ENCODE data around the gene DYRK2. TPM values are rescaled to one million over a fixed set of nuclear protein-coding genes. Genes with fewer than 3 reads are reported as not detected.

DYRK2 gene
- total and polyA plus RNA-seq, 2 experiments from 2014 or later: 7.1 to 34.1 TPM

DNA sequence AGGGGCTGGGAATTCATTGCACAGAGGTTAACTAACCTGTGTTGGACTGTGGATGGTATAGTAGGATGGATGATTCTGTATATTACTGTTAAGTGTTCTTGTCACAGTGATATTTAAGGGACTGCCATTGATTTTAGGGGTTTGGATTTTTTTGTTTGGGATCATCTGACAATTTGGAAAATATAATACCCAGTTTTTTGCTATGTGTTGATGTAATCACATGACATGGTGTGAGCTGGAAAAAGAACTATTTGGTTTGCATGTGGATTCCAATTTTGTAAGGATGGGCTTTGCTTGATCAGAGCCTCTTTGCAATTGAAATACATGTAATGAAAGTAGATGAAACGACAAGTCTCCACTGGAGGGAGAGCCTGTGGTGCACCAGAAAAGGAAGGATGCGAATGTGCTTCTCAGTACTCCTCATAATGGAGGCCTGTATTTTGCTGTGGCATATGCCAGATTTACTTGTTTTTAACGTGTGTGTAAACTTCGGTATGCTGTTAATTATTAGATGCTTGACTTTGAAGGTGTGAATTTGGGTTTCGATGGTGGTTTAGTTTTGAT lies 2.7 kb downstream of the DYRK2 start:
- Histone ChIP-seq H3K4me1 (ENCODE audit: insufficient read depth) (peaks cover 37% of the 10 kb centered on the region), H3K27me3 (ENCODE audit: insufficient read depth) (peaks cover 6% of the 10 kb centered on the region; the same call in 1 of the 2 replicates), H3K27ac (ENCODE audit: low read depth) (no peak overlapping the region), H2AFZ (no peak overlapping the region), H3K4me2 (peak overlapping the region; percentile 79), H3K36me3 (ENCODE audit: insufficient read depth) (no peaks in the 10 kb centered on the region; the same call in none of the 2 replicates), H3F3A (replicated peaks; ENCODE audit: low read depth) (no peaks in the 10 kb centered on the region), H4K20me1 (replicated peaks; ENCODE audit: insufficient read depth) (peaks cover 43% of the 10 kb centered on the region), H3K9me2 (ENCODE audit: insufficient read depth) (no peaks in the 10 kb centered on the region), H3K4me3 (peak overlapping the region; percentile 89), H3K79me2 (replicated peaks; ENCODE audit: insufficient read depth) (peaks cover 70% of the 10 kb centered on the region)
- DNase-seq (ENCODE audit: low spot score) (peak; percentile 43), ATAC-seq (no peak)
- H3K27me3 Mint-ChIP-seq (ENCODE audit: insufficient read depth, low read depth, poor library complexity): peaks cover 15% of the 10 kb centered on the region
- no peak overlapping the region for H3K27ac Mint-ChIP-seq
- H3K9me3 Mint-ChIP-seq: peaks cover 5% of the 10 kb centered on the region; the same call in 2 of the 3 replicates
- peaks cover 44% of the 10 kb centered on the region for H3K36me3 Mint-ChIP-seq (ENCODE audit: low read depth)
- TF ChIP-seq, protein P1, sequence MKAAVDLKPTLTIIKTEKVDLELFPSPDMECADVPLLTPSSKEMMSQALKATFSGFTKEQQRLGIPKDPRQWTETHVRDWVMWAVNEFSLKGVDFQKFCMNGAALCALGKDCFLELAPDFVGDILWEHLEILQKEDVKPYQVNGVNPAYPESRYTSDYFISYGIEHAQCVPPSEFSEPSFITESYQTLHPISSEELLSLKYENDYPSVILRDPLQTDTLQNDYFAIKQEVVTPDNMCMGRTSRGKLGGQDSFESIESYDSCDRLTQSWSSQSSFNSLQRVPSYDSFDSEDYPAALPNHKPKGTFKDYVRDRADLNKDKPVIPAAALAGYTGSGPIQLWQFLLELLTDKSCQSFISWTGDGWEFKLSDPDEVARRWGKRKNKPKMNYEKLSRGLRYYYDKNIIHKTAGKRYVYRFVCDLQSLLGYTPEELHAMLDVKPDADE (IDR thresholded peaks at IDR 0.05): no peak
- TF ChIP-seq, protein P2, sequence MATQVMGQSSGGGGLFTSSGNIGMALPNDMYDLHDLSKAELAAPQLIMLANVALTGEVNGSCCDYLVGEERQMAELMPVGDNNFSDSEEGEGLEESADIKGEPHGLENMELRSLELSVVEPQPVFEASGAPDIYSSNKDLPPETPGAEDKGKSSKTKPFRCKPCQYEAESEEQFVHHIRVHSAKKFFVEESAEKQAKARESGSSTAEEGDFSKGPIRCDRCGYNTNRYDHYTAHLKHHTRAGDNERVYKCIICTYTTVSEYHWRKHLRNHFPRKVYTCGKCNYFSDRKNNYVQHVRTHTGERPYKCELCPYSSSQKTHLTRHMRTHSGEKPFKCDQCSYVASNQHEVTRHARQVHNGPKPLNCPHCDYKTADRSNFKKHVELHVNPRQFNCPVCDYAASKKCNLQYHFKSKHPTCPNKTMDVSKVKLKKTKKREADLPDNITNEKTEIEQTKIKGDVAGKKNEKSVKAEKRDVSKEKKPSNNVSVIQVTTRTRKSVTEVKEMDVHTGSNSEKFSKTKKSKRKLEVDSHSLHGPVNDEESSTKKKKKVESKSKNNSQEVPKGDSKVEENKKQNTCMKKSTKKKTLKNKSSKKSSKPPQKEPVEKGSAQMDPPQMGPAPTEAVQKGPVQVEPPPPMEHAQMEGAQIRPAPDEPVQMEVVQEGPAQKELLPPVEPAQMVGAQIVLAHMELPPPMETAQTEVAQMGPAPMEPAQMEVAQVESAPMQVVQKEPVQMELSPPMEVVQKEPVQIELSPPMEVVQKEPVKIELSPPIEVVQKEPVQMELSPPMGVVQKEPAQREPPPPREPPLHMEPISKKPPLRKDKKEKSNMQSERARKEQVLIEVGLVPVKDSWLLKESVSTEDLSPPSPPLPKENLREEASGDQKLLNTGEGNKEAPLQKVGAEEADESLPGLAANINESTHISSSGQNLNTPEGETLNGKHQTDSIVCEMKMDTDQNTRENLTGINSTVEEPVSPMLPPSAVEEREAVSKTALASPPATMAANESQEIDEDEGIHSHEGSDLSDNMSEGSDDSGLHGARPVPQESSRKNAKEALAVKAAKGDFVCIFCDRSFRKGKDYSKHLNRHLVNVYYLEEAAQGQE (IDR thresholded peaks at IDR 0.05; ENCODE audit: unreplicated experiment): no peak
- no peak for TF ChIP-seq ZNF114 (CRISPR knock-in tag; IDR thresholded peaks at IDR 0.05)
- TF ChIP-seq, protein P3, sequence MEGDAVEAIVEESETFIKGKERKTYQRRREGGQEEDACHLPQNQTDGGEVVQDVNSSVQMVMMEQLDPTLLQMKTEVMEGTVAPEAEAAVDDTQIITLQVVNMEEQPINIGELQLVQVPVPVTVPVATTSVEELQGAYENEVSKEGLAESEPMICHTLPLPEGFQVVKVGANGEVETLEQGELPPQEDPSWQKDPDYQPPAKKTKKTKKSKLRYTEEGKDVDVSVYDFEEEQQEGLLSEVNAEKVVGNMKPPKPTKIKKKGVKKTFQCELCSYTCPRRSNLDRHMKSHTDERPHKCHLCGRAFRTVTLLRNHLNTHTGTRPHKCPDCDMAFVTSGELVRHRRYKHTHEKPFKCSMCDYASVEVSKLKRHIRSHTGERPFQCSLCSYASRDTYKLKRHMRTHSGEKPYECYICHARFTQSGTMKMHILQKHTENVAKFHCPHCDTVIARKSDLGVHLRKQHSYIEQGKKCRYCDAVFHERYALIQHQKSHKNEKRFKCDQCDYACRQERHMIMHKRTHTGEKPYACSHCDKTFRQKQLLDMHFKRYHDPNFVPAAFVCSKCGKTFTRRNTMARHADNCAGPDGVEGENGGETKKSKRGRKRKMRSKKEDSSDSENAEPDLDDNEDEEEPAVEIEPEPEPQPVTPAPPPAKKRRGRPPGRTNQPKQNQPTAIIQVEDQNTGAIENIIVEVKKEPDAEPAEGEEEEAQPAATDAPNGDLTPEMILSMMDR (conservative IDR thresholded peaks at IDR 0.05; ENCODE audit: low read depth in 2 of 2): peak in 1 of 2 experiments; percentile 24; a peak in 2 of 4 replicates
- H3K4me3 Mint-ChIP-seq: peak overlapping the region; percentile 93
- peaks cover 53% of the 10 kb centered on the region for H3K4me1 Mint-ChIP-seq

DNA sequence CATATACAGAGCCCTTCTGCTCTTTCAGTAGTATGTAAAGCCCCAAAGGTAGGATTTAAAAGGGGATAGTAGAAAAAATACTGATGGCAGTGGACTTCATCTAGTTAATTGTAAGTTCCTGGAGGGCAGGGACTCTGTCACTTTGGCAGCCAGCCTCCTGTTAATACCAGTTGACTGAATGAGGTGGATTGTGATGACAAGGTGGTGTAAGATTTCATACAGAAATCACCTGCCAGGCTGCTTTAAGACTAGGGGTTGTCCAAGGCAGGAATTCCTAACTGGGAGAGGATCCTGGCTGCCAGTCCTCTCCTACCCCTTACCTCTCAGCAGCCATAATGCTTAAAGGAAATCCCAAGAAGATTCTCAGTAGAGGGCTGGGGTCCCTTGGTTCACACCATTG lies 7.3 kb downstream of the DYRK2 start:
- H3K36me3 Mint-ChIP-seq (ENCODE audit: low read depth): peaks cover 68% of the 10 kb centered on the region
- no peaks in the 10 kb centered on the region for H3K27me3 Mint-ChIP-seq (ENCODE audit: insufficient read depth, low read depth, poor library complexity)
- H3K4me1 ChIP-seq (ENCODE audit: insufficient read depth): peaks cover 24% of the 10 kb centered on the region
- ATAC-seq: no peak
- no peaks in the 10 kb centered on the region for H3K9me3 Mint-ChIP-seq
- H3K9me2 ChIP-seq (ENCODE audit: insufficient read depth): no peaks in the 10 kb centered on the region
- H3F3A ChIP-seq (replicated peaks; ENCODE audit: low read depth): no peaks in the 10 kb centered on the region
- no peak overlapping the region for H2AFZ ChIP-seq
- H3K36me3 ChIP-seq (ENCODE audit: insufficient read depth): peaks cover 9% of the 10 kb centered on the region
- peaks cover 53% of the 10 kb centered on the region for H4K20me1 ChIP-seq (replicated peaks; ENCODE audit: insufficient read depth)
- peaks cover 38% of the 10 kb centered on the region for H3K4me1 Mint-ChIP-seq
- H3K79me2 ChIP-seq (replicated peaks; ENCODE audit: insufficient read depth): peaks cover 100% of the 10 kb centered on the region
- no peak overlapping the region for H3K4me2 ChIP-seq
- H3K27me3 ChIP-seq (ENCODE audit: insufficient read depth): no peaks in the 10 kb centered on the region
- H3K4me3 Mint-ChIP-seq: no peak overlapping the region
- no peak overlapping the region for H3K4me3 ChIP-seq
- H3K27ac Mint-ChIP-seq: no peak overlapping the region
- H3K27ac ChIP-seq (ENCODE audit: low read depth): 0 out of 2 replicates have a peak overlapping the region, but pooled peaks have one; percentile 16
- no peak for DNase-seq (ENCODE audit: low spot score)
- no peak for TF ChIP-seq EZH2phosphoT487 (IDR thresholded peaks at IDR 0.05; ENCODE audit: unreplicated experiment)
- TF ChIP-seq, protein P3 (conservative IDR thresholded peaks at IDR 0.05; ENCODE audit: low read depth in 2 of 2): no peak
- no peak for TF ChIP-seq ZNF331 (CRISPR knock-in tag; IDR thresholded peaks at IDR 0.05; ENCODE audit: low read depth)
- TF ChIP-seq STAT1 (IDR thresholded peaks at IDR 0.05; ENCODE audit: unreplicated experiment): no peak
- TF ChIP-seq, protein P1 (IDR thresholded peaks at IDR 0.05): no peak
- no peak for TF ChIP-seq EZH2 (IDR thresholded peaks at IDR 0.05; ENCODE audit: low read depth, unreplicated experiment)
- no peak for TF ChIP-seq POLR2AphosphoS5 (IDR thresholded peaks at IDR 0.05; ENCODE audit: low read depth)
- TF ChIP-seq NANOG (IDR thresholded peaks at IDR 0.05; ENCODE audit: borderline replicate concordance): no peak
- no peak for TF ChIP-seq CREB1 (CRISPR knock-in tag; IDR thresholded peaks at IDR 0.05; ENCODE audit: low read depth)

Measured in GM23338 (cell line).